Calu3 (cell line): ENCODE results near the gene MASTL. TPM values are rescaled to one million over a fixed set of nuclear protein-coding genes. Genes with fewer than 3 reads are reported as not detected.

Experiments used
- BruUV-seq: library from RNA; stranded (reverse); fragments of 400-500 nt; replicated peaks from 2 replicates; lab custom pipeline; 2021; lab: Mats Ljungman, UMichigan
- CTCF ChIA-PET: fragments of 300-600 bp; sonication (Branson Sonifier 250); formaldehyde crosslinking; loops from one replicate; lab custom pipeline; 2022; ENCODE audit warnings: antibody characterized with exemption; lab: Charles Lee
- DNase-seq: peaks from one replicate; pipeline ENCODE4 v3.0.0; 2022
- H3K27ac Mint-ChIP-seq: one replicate; pipeline ENCODE4 v1.8.0; 2022; ENCODE audit warnings: mixed read lengths; ENCODE audit not compliant: unreplicated experiment
- H3K27me3 Mint-ChIP-seq: one replicate; pipeline ENCODE4 v1.8.0; 2022; ENCODE audit warnings: mixed read lengths; ENCODE audit not compliant: unreplicated experiment
- H3K36me3 Mint-ChIP-seq: one replicate; pipeline ENCODE4 v1.8.0; 2022; ENCODE audit warnings: mild to moderate bottlenecking, moderate library complexity, mixed read lengths; ENCODE audit not compliant: insufficient read depth, unreplicated experiment
- H3K4me1 Mint-ChIP-seq: one replicate; pipeline ENCODE4 v1.8.0; 2022; ENCODE audit warnings: mild to moderate bottlenecking, low read depth, mixed read lengths; ENCODE audit not compliant: unreplicated experiment
- H3K4me3 Mint-ChIP-seq: one replicate; pipeline ENCODE4 v1.8.0; 2022; ENCODE audit warnings: mild to moderate bottlenecking, low read depth, moderate library complexity, mixed read lengths; ENCODE audit not compliant: unreplicated experiment
- H3K9me3 Mint-ChIP-seq: one replicate; pipeline ENCODE4 v1.8.0; 2022; ENCODE audit warnings: low read depth, mixed read lengths; ENCODE audit not compliant: unreplicated experiment
- intact Hi-C: fragments of 100-400 bp; cut with micrococcal nuclease; formaldehyde crosslinking; loops from one replicate; pipeline ENCODE4 v1.10.0; 2022; ENCODE audit not compliant: unreplicated experiment
- total RNA-seq: library from RNA; stranded (reverse); gene quantifications from 2 replicates; pipeline ENCODE4 v1.2.3, GENCODE V29; 2022
- TF ChIP-seq, protein P1 (sequence below): fragments of 200-600 bp; IDR thresholded peaks from one replicate; pipeline ENCODE4 v1.8.0; 2022; ENCODE audit warnings: antibody characterized with exemption; ENCODE audit not compliant: unreplicated experiment

MASTL gene
- total RNA-seq, 1 experiment from 2014 or later: 30.2 TPM

DNA sequence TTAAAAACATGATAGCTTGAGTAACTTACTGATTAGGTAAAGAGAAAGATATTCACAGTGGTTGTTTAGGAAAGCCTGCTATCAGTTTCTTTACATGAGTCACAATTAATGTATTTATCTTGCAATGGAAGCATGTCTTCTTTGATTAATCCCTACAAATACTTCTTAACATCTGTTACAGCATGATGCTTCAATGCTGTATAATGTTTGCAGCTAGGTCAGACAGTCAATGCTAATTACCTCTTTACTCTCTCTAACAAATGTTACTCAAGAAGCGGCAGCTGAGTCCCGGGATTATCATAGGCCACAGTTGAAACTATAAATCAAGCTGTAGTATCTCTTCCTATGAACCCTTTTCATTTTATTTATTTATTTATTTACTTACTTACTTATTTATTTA is 52.2 kb downstream of the MASTL start:
- Mint-ChIP-seq H3K9me3 (no peaks in the 10 kb centered on the region), H3K4me1 (no peaks in the 10 kb centered on the region), H3K36me3 (peaks cover 17% of the 10 kb centered on the region), H3K27me3 (no peaks in the 10 kb centered on the region), H3K27ac (no peak overlapping the region), H3K4me3 (no peak overlapping the region)
- CTCF ChIA-PET: no interaction called here
- no TSS peak for BruUV-seq
- DNase-seq: no peak
- TF ChIP-seq, protein P1, sequence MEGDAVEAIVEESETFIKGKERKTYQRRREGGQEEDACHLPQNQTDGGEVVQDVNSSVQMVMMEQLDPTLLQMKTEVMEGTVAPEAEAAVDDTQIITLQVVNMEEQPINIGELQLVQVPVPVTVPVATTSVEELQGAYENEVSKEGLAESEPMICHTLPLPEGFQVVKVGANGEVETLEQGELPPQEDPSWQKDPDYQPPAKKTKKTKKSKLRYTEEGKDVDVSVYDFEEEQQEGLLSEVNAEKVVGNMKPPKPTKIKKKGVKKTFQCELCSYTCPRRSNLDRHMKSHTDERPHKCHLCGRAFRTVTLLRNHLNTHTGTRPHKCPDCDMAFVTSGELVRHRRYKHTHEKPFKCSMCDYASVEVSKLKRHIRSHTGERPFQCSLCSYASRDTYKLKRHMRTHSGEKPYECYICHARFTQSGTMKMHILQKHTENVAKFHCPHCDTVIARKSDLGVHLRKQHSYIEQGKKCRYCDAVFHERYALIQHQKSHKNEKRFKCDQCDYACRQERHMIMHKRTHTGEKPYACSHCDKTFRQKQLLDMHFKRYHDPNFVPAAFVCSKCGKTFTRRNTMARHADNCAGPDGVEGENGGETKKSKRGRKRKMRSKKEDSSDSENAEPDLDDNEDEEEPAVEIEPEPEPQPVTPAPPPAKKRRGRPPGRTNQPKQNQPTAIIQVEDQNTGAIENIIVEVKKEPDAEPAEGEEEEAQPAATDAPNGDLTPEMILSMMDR: no peak
- intact Hi-C loops: no loop called here

DNA sequence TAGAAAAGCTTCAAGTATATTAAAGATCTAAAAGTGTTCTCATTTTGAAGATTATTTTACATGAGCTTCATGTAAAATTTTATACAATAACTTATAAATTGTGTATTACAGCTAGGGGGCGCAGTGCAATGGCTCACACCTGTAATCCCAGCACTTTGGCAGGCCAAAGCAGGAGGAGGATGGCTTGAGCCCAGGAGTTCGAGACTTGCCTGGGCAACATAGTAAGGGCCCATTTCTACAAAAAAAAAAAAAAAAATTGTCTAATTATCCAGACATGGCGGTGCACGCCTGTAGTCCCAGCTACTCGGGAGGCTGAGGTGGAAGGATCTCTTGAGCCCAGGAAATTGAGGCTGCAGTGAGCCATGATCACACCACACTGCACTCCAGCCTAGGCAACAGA is 68.8 kb downstream of the MASTL start:
- Mint-ChIP-seq H3K4me3 (no peak overlapping the region), H3K27me3 (no peaks in the 10 kb centered on the region), H3K36me3 (peaks cover 16% of the 10 kb centered on the region), H3K9me3 (no peaks in the 10 kb centered on the region), H3K4me1 (no peaks in the 10 kb centered on the region), H3K27ac (no peak overlapping the region)
- peak; percentile 53 for DNase-seq
- intact Hi-C loops: loop anchor here (2.0 kb wide), 2 partner anchors 61 to 137 kb away; no protein-coding TSS in a partner anchor
- no TSS peak for BruUV-seq
- CTCF ChIA-PET: interaction anchor here (0.7 to 1.3 kb wide), 8 partner anchors 11 to 146 kb away, joined by 3 to 8 read pairs (median 4); partner anchors contain the start of gene YME1L1
- TF ChIP-seq, protein P1: peak; percentile 55

DNA sequence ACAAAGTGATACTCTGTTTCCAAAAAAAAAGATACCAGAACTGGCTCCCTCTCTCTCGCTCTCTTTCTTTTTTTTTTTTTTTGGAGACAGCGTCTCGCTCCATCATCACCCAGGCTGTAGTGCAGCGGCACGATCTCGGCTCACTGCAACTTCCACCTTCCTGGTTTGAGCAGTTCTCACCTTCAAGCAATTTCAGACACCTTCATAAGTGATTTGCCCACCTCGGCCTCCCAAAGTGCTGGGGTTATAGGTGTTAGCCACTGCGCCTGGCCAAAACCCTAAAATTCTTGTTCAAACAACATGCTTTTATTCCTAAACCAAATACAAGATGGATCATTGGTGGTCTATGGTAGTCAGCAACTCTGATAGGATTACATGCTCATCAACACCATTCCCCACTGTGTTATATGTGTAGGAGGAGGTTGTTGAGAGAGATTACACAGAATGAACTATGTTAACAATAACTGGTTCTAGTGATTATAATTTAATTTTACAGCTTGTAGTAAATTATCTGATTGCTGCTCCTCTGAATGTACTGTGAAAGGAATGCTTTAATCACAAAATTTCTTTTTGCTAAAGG is 69.9 kb downstream of the MASTL start:
- no peaks in the 10 kb centered on the region for H3K4me1 Mint-ChIP-seq
- DNase-seq: no peak
- CTCF ChIA-PET: interaction anchor here (0.6 kb wide), 1 partner anchor 279 kb away, joined by 3 read pairs; the partner anchor contains the start of gene RAB18
- no peak overlapping the region for H3K4me3 Mint-ChIP-seq
- H3K27me3 Mint-ChIP-seq: no peaks in the 10 kb centered on the region
- no peak overlapping the region for H3K27ac Mint-ChIP-seq
- no TSS peak for BruUV-seq
- TF ChIP-seq, protein P1: no peak
- H3K9me3 Mint-ChIP-seq: no peaks in the 10 kb centered on the region
- H3K36me3 Mint-ChIP-seq: peaks cover 11% of the 10 kb centered on the region
- intact Hi-C loops: loop anchor here (2.0 kb wide), 2 partner anchors 60 to 136 kb away; no protein-coding TSS in a partner anchor

DNA sequence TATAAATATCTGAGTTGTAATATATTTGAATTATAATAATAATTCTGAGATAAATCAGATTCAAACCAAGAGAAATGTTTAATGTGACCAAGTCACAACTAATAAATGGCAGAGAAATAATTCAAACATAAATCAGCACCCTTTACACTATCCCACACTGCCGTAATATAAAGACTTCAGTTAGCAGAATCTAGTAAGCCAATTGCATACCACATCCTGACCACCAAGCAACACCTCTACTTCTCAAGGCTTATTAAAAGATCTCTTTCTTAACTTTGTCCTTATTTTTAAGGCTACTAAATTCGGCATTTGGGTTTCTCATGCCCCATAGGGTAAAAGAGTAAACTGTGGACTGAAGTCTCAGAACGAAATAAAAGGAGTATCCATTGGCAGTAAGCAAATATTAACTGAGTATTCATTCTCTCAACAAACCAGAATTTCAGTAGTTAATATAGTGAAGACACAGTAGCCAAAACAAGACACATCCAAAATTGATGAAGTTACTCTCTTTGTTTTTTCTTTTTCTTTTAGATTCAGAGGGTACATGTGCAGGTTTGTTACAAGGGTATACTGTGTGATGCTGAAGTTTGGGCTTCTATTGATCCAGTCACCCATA is 70.6 kb downstream of the MASTL start:
- peaks cover 15% of the 10 kb centered on the region for H3K36me3 Mint-ChIP-seq
- H3K4me1 Mint-ChIP-seq: no peaks in the 10 kb centered on the region
- H3K27ac Mint-ChIP-seq: no peak overlapping the region
- H3K27me3 Mint-ChIP-seq: no peaks in the 10 kb centered on the region
- intact Hi-C loops: loop anchor here (2.0 kb wide), 2 partner anchors 59 to 135 kb away; no protein-coding TSS in a partner anchor
- H3K4me3 Mint-ChIP-seq: no peak overlapping the region
- no peaks in the 10 kb centered on the region for H3K9me3 Mint-ChIP-seq
- BruUV-seq: no TSS peak
- no peak for DNase-seq
- CTCF ChIA-PET: no interaction called here
- TF ChIP-seq, protein P1: no peak
